ENCODE measurements around the gene CDC45.

DNA sequence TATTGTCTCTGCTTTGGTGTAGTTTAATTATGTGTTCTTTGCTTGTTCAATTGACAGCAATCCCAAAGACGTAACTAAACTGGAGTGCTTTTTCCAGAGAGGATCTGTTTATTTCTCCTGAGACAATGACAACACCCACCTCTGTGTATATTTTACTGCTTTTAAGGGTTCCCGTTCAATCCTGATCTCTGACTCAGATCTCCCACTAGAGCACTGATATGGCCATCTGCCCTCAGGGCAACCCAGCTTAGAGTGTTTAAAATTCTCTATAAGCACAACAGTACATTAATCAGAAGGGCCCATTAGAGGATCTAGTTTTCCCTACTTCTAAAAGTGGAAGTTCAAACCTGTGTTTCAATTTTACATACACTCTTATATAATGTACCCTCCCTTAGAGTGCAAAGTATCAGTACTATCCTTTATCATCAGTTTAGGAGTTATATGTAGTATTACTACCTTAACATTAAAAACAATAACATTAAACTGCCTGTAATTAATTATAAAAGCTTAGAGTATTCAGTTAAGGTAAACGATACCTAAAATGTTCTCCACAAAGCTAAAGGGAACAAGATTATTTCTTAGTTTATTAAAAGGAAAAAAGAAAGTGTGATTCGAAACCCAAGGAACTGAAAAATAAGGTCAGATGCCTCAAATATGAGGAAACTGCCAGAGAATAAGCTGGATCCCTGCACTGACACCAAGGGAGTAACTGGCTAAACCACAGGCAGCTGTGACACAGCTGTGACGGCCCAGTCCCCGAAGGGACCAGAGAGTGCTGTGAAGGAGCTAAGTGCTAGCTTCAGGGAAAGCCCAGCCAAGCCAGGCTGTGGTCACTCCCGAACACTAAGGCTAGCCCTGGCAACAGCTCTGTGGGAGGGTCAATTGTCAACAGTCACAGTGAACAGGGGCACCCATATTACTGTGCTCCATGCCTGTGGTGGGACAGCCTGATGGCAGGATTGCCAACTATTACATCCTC is 15.9 kb upstream of the CDC45 start:
- TF ChIP-seq, protein P1, sequence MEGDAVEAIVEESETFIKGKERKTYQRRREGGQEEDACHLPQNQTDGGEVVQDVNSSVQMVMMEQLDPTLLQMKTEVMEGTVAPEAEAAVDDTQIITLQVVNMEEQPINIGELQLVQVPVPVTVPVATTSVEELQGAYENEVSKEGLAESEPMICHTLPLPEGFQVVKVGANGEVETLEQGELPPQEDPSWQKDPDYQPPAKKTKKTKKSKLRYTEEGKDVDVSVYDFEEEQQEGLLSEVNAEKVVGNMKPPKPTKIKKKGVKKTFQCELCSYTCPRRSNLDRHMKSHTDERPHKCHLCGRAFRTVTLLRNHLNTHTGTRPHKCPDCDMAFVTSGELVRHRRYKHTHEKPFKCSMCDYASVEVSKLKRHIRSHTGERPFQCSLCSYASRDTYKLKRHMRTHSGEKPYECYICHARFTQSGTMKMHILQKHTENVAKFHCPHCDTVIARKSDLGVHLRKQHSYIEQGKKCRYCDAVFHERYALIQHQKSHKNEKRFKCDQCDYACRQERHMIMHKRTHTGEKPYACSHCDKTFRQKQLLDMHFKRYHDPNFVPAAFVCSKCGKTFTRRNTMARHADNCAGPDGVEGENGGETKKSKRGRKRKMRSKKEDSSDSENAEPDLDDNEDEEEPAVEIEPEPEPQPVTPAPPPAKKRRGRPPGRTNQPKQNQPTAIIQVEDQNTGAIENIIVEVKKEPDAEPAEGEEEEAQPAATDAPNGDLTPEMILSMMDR (IDR thresholded peaks at IDR 0.05 in 4 of 5, conservative IDR thresholded peaks at IDR 0.05 in 1 of 5): no peak
- no peak for TF ChIP-seq POLR2A (IDR thresholded peaks at IDR 0.05)
